GM19463 (cell line): ENCODE results near the gene CCKAR.

Experiments used
- ATAC-seq: cut with Tn5 transposase; IDR thresholded peaks from one replicate; pipeline ENCODE4 v1.9.1; 2021; ENCODE audit warnings: mild to moderate bottlenecking, moderate library complexity; ENCODE audit not compliant: unreplicated experiment

CCKAR gene

GRCh38 chr4:26462874-26463273 lies 27.4 kb downstream of the CCKAR start:
- ATAC-seq: no peak

GRCh38 chr4:26459756-26460530 lies 30.3 kb downstream of the CCKAR start:
- no peak for ATAC-seq

- ATAC-seq: peak; percentile 60
Measured at GRCh38 chr4:26459054-26459755, 31.1 kb downstream of the CCKAR start.

GRCh38 chr4:26458157-26458561 lies 32.1 kb downstream of the CCKAR start:
- ATAC-seq: no peak

GRCh38 chr4:26457412-26457811 lies 32.9 kb downstream of the CCKAR start:
- ATAC-seq: no peak

GRCh38 chr4:26455571-26455970 lies 34.7 kb downstream of the CCKAR start:
- ATAC-seq: no peak

GRCh38 chr4:26454961-26455360 lies 35.3 kb downstream of the CCKAR start:
- ATAC-seq: no peak

- no peak for ATAC-seq
Measured at GRCh38 chr4:26452565-26453531, 37.4 kb downstream of the CCKAR start.

GRCh38 chr4:26451597-26451996 lies 38.7 kb downstream of the CCKAR start:
- ATAC-seq: no peak

GRCh38 chr4:26450418-26450817 lies 39.9 kb downstream of the CCKAR start:
- ATAC-seq: no peak

- no peak for ATAC-seq
Measured at GRCh38 chr4:26447378-26447777, 42.9 kb downstream of the CCKAR start.

GRCh38 chr4:26441771-26442170 lies 48.5 kb downstream of the CCKAR start:
- ATAC-seq: no peak

GRCh38 chr4:26441102-26441501 lies 49.2 kb downstream of the CCKAR start:
- ATAC-seq: no peak

- no peak for ATAC-seq
Measured at GRCh38 chr4:26434030-26434639, 56.1 kb downstream of the CCKAR start.

- no peak for ATAC-seq
Measured at GRCh38 chr4:26433556-26433955, 56.7 kb downstream of the CCKAR start.

- ATAC-seq: no peak
Measured at GRCh38 chr4:26432419-26432818, 57.9 kb downstream of the CCKAR start.

GRCh38 chr4:26431461-26432180 lies 58.7 kb downstream of the CCKAR start:
- no peak for ATAC-seq
